ENCODE data around the gene NAT16. TPM values are rescaled to one million over a fixed set of nuclear protein-coding genes. Genes with fewer than 3 reads are reported as not detected.
"Not testable (repeated sequence)": the region's sequence is repeated elsewhere in the genome, so short reads cannot be mapped to it uniquely, and the experiment has no call there.

NAT16 gene
- total RNA-seq, 1 donor from 2014 or later = not detected

GRCh38 chr7:101201695-101202602 lies 21.9 kb upstream of the NAT16 start:
- no peak for DNase-seq (ENCODE audit: extremely low spot score in 2 of 2)
- peaks cover 8% of the 10 kb centered on the region for H3K4me1 ChIP-seq
- no peaks in the 10 kb centered on the region for H3K9me3 ChIP-seq
- peak overlapping the region; percentile 9 to 19 for H3K4me3 ChIP-seq
- no peaks in the 10 kb centered on the region for H3K27me3 ChIP-seq
- no peak overlapping the region for H3K27ac ChIP-seq
- TF ChIP-seq POLR2AphosphoS5 (IDR thresholded peaks at IDR 0.05; ENCODE audit: insufficient read depth in 1 of 2, low read depth in 1 of 2) (no peak), POLR2A (IDR thresholded peaks at IDR 0.05) (no peak)
- no peaks in the 10 kb centered on the region for H3K36me3 ChIP-seq
- intact Hi-C loops (cut with DNase I) = no loop called here

DNA sequence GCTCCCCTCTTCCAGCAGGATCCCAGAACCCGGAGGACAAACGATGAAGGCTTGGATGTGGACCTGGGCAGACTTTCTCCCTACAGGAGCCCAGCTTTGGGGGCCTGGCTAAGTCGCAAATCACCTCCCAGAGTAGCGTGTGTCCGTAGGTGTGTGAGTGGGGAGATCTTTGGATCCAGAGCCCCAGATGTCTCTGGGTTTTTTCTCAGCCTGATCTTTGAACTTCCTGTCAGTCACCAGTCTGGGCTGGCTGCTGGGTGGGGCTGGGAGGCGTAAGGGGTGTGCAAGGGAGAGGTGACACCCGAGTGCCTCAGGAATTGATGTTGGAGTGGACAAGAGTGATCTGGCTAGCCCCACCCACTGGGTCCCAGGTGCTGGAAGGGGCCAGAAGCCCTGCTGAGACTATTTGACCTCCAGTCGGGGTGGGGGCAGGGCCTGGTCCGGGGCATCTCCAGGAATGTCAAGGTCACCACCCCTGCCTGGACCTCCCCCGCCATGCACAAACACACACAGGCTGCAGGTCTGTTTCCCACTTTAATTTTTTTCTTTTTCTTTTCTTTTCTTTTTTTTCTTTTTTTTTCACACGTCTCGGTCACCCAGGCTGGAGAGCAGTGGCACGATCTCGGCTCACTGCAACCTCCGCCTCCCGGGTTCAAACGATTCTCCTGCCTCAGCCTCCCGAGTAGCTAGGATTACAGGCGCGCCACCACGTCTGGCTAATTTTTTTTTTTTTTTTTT lies 20.9 kb upstream of the NAT16 start, which contains the start of gene MOGAT3:
MOGAT3 (minus strand) TSS at position 175 of the 738 bp plus-strand sequence. CDS start 182 bp downstream, outside the sequence.
- H3K4me1 ChIP-seq = peaks cover 8% of the 10 kb centered on the region
- H3K9me3 ChIP-seq = no peaks in the 10 kb centered on the region
- no peak for DNase-seq (ENCODE audit: extremely low spot score in 2 of 2)
- H3K4me3 ChIP-seq = peak within 1 kb of the TSS; percentile 9 to 19
- TF ChIP-seq CTCF (IDR thresholded peaks at IDR 0.05) (no peak), POLR2A (IDR thresholded peaks at IDR 0.05) (no peak), POLR2AphosphoS5 (IDR thresholded peaks at IDR 0.05; ENCODE audit: insufficient read depth in 1 of 2, low read depth in 1 of 2) (no peak)
- no peaks in the 10 kb centered on the region for H3K36me3 ChIP-seq
- intact Hi-C loops (cut with DNase I) = no loop called here
- no peaks in the 10 kb centered on the region for H3K27me3 ChIP-seq
- no peak within 1 kb of the TSS for H3K27ac ChIP-seq

DNA sequence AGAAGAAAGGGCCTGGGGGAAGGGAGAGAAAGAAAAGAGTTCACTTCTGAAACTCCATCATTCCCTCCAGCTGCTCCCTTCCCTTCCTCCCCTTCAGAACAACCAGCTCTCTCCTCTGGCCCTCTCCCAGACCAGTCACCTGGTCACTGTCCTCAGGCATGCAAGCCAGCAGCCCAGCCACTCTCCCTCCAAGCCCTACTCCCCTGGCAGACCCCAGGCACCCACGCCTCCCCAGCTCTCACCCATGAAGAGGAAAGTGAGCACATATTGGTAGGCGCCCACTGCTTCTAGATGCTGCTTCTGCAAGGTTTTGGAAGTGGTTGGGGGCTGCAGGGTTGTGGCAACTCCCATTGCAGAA lies 20.4 kb upstream of the NAT16 start:
- no peaks in the 10 kb centered on the region for H3K9me3 ChIP-seq
- no peaks in the 10 kb centered on the region for H3K36me3 ChIP-seq
- TF ChIP-seq CTCF (IDR thresholded peaks at IDR 0.05) = no peak
- no peak overlapping the region for H3K27ac ChIP-seq
- H3K27me3 ChIP-seq = no peaks in the 10 kb centered on the region
- H3K4me3 ChIP-seq = no peak overlapping the region
- no peak for DNase-seq (ENCODE audit: extremely low spot score in 2 of 2)
- intact Hi-C loops (cut with DNase I) = no loop called here
- peaks cover 8% of the 10 kb centered on the region for H3K4me1 ChIP-seq

GRCh38 chr7:101199522-101199921 lies 19.4 kb upstream of the NAT16 start:
- not testable (repeated sequence) for H3K27me3 ChIP-seq; H3K9me3 ChIP-seq; H3K4me3 ChIP-seq; DNase-seq (ENCODE audit: extremely low spot score in 2 of 2); H3K36me3 ChIP-seq; H3K4me1 ChIP-seq; H3K27ac ChIP-seq
- intact Hi-C loops (cut with DNase I) = loop anchor here (10.0 kb wide), 1 partner anchor 85 kb away; no protein-coding TSS in a partner anchor

- peaks cover 8% of the 10 kb centered on the region for H3K4me1 ChIP-seq
- H3K4me3 ChIP-seq = no peak overlapping the region
- TF ChIP-seq POLR2A (IDR thresholded peaks at IDR 0.05) = no peak
- no peak for TF ChIP-seq POLR2AphosphoS5 (IDR thresholded peaks at IDR 0.05; ENCODE audit: insufficient read depth in 1 of 2, low read depth in 1 of 2)
- intact Hi-C loops (cut with DNase I) = loop anchor here (10.0 kb wide), 1 partner anchor 86 kb away; no protein-coding TSS in a partner anchor
- H3K27ac ChIP-seq = no peak overlapping the region
- no peaks in the 10 kb centered on the region for H3K9me3 ChIP-seq
- DNase-seq (ENCODE audit: extremely low spot score in 2 of 2) = no peak
- no peaks in the 10 kb centered on the region for H3K36me3 ChIP-seq
- H3K27me3 ChIP-seq = no peaks in the 10 kb centered on the region
These were observed 18.4 kb upstream of the NAT16 start for GRCh38 chr7:101198476-101198875.

GRCh38 chr7:101197991-101198390 lies 17.9 kb upstream of the NAT16 start:
- H3K9me3 ChIP-seq = no peaks in the 10 kb centered on the region
- H3K4me1 ChIP-seq = peaks cover 8% of the 10 kb centered on the region
- no peaks in the 10 kb centered on the region for H3K27me3 ChIP-seq
- intact Hi-C loops (cut with DNase I) = loop anchor here (10.0 kb wide), 1 partner anchor 87 kb away; no protein-coding TSS in a partner anchor
- TF ChIP-seq CTCF (IDR thresholded peaks at IDR 0.05) (no peak), POLR2AphosphoS5 (IDR thresholded peaks at IDR 0.05; ENCODE audit: insufficient read depth in 1 of 2, low read depth in 1 of 2) (no peak), POLR2A (IDR thresholded peaks at IDR 0.05) (no peak)
- no peak overlapping the region for H3K4me3 ChIP-seq
- H3K27ac ChIP-seq = no peak overlapping the region
- no peaks in the 10 kb centered on the region for H3K36me3 ChIP-seq
- DNase-seq (ENCODE audit: extremely low spot score in 2 of 2) = no peak
